GM12878 (cell line): ENCODE measurements around the gene ALDH3B2. TPM values are rescaled to one million over a fixed set of nuclear protein-coding genes. Genes with fewer than 3 reads are reported as not detected.

Experiments used
- ATAC-seq: fragments of 200-7000 bp; cut with Tn5 transposase; 3 replicates; pipeline ENCODE4 v1.9.1; 2020; ENCODE audit warnings: mild to moderate bottlenecking, moderate library complexity
- BruUV-seq: library from RNA; stranded (reverse); fragments of 400-500 nt; replicated peaks from 2 replicates; lab custom pipeline; 2021; lab: Mats Ljungman, UMichigan
- CTCF ChIA-PET: fragments of 300-600 bp; sonication (Branson Sonifier 250); formaldehyde crosslinking; extraction: SDS; loops from one replicate; lab custom pipeline; 2021; ENCODE audit warnings: inconsistent platforms; lab: Yijun Ruan, JAX
- POLR2A ChIA-PET: fragments of 350-600 bp; formaldehyde crosslinking; extraction: SDS; loops from one replicate; lab custom pipeline; 2021; ENCODE audit warnings: inconsistent platforms; lab: Charles Lee
- RAD21 ChIA-PET: fragments of 300-600 bp; sonication (Branson Sonifier 250); formaldehyde crosslinking; loops from one replicate; lab custom pipeline; 2023; ENCODE audit warnings: antibody characterized with exemption; ENCODE audit not compliant: unreplicated experiment; lab: Charles Lee
- SMC1A ChIA-PET: fragments of 300-600 bp; sonication (Branson Sonifier 250); formaldehyde crosslinking; loops from one replicate; lab custom pipeline; 2023; ENCODE audit not compliant: unreplicated experiment, uncharacterized antibody; lab: Charles Lee
- DNase-seq: peaks from one replicate; pipeline ENCODE4 v3.0.0-alpha.2; 2011; ENCODE audit warnings: low read depth, low spot score
- FAIRE-seq: peaks from 3 replicates; lab custom pipeline; 2011; peaks lifted over from hg19 to GRCh38; lab: Jason Lieb, UNC
- H2AFZ ChIP-seq: 2 replicates; pipeline ENCODE4 v1.6.0; 2011; ENCODE audit warnings: low read depth, low read length, control low read depth; ENCODE audit not compliant: control insufficient read depth
- H3K27ac ChIP-seq: 2 replicates; pipeline ENCODE4 v1.5.1; 2011; ENCODE audit warnings: control low read depth; ENCODE audit not compliant: control insufficient read depth, insufficient read depth
- H3K27me3 ChIP-seq, 2 experiments: replicated peaks in 1 of 2; 2 replicates each; pipeline versions ENCODE4 v1.6.0 to v1.6.1; 2011; ENCODE audit warnings: low read length in 1 of 2; ENCODE audit not compliant: control insufficient read depth in 2 of 2, insufficient read depth in 2 of 2
- H3K36me3 ChIP-seq, 2 experiments: 2 replicates each; pipeline ENCODE4 v1.5.1; 2011; ENCODE audit warnings: low read length in 1 of 2; ENCODE audit not compliant: control insufficient read depth in 2 of 2, insufficient read depth in 2 of 2
- H3K4me1 ChIP-seq: 2 replicates; pipeline ENCODE4 v1.6.1; 2011; ENCODE audit warnings: mild to moderate bottlenecking, low read length, moderate library complexity, mixed read lengths; ENCODE audit not compliant: control insufficient read depth, insufficient read depth
- H3K4me2 ChIP-seq: 2 replicates; pipeline ENCODE4 v1.6.0; 2011; ENCODE audit warnings: control low read depth; ENCODE audit not compliant: control insufficient read depth, insufficient read depth
- H3K4me3 ChIP-seq: fragments of 200-600 bp; sonication (generic); 2 replicates; pipeline ENCODE4 v1.5.1; 2016
- H3K79me2 ChIP-seq: 2 replicates; pipeline ENCODE4 v1.6.0; 2011; ENCODE audit warnings: low read length; ENCODE audit not compliant: control insufficient read depth, insufficient read depth
- H3K9ac ChIP-seq: 2 replicates; pipeline ENCODE4 v1.8.0; 2011; ENCODE audit warnings: low read length, control low read depth, mixed read lengths; ENCODE audit not compliant: control insufficient read depth, insufficient read depth
- H3K9me3 ChIP-seq: replicated peaks from 3 replicates; pipeline ENCODE4 v1.5.1; 2011; ENCODE audit warnings: mild to moderate bottlenecking, low read length; ENCODE audit not compliant: control insufficient read depth, insufficient read depth
- H4K20me1 ChIP-seq: 2 replicates; pipeline ENCODE4 v1.6.0; 2011; ENCODE audit not compliant: control insufficient read depth, insufficient read depth
- CBX3 ChIP-seq: fragments of 200-600 bp; sonication (generic); IDR thresholded peaks from 2 replicates; pipeline ENCODE4 v1.6.1; 2016; ENCODE audit warnings: low read depth, borderline replicate concordance
- E4F1 ChIP-seq: fragments of 450-650 bp; IDR thresholded peaks from 2 replicates; pipeline ENCODE4 v1.6.1; 2018; ENCODE audit warnings: borderline replicate concordance, mild to moderate bottlenecking; ENCODE audit not compliant: partially characterized antibody
- EP300 ChIP-seq, 2 experiments: fragments of 150-350 bp in 1 of 2; IDR thresholded peaks; 2 replicates each; pipeline ENCODE4 v1.6.1; 2011 to 2012; ENCODE audit warnings: low read depth in 2 of 2, low read length in 2 of 2, borderline replicate concordance in 1 of 2, improper control_type of control experiment in 1 of 2, inconsistent platforms in 1 of 2; ENCODE audit not compliant: control insufficient read depth in 1 of 2
- GATAD2B ChIP-seq: fragments of 450-650 bp; conservative IDR thresholded peaks from 2 replicates; pipeline ENCODE4 v1.6.1; 2017; ENCODE audit warnings: low read depth, mild to moderate bottlenecking, moderate library complexity
- MYC ChIP-seq: IDR thresholded peaks from 2 replicates; pipeline ENCODE4 v1.6.1; 2011; ENCODE audit warnings: mild to moderate bottlenecking, low read length, moderate library complexity, inconsistent platforms; ENCODE audit not compliant: insufficient read depth, insufficient replicate concordance, insufficient read length, severe bottlenecking
- SREBF1 ChIP-seq: IDR thresholded peaks from 2 replicates; pipeline ENCODE4 v1.6.1; 2012; ENCODE audit warnings: mild to moderate bottlenecking, low read length
- TCF3 ChIP-seq: IDR thresholded peaks from 2 replicates; pipeline ENCODE4 v1.6.1; 2012; ENCODE audit warnings: low read depth, mild to moderate bottlenecking, low read length, borderline replicate concordance; ENCODE audit not compliant: insufficient read depth
- WRNIP1 ChIP-seq: IDR thresholded peaks from 2 replicates; pipeline ENCODE4 v1.6.1; 2011; ENCODE audit warnings: low read depth, low read length, improper control_type of control experiment, borderline replicate concordance
- YBX1 ChIP-seq: fragments of 450-650 bp; IDR thresholded peaks from 2 replicates; pipeline ENCODE4 v1.6.1; 2016; ENCODE audit warnings: antibody characterized with exemption
- YY1 ChIP-seq: IDR thresholded peaks from 2 replicates; pipeline ENCODE4 v1.6.1; 2011; ENCODE audit warnings: low read depth, mild to moderate bottlenecking, low read length
- WGBS: methylation state at CpG from one replicate; pipeline ENCODE4 v1.1.6; 2016; ENCODE audit warnings: low lambda C conversion rate; ENCODE audit not compliant: insufficient replicate concordance, insufficient coverage; ENCODE audit errors: missing lambda C conversion rate; 5-methylcytosine and 5-hydroxymethylcytosine counted together
- in situ Hi-C: fragments of 300-500 bp; cut with MboI; formaldehyde crosslinking; loops from 9 replicates; pipeline ENCODE4 v1.14.3; 2018; ENCODE audit warnings: mixed read lengths
- intact Hi-C: fragments of 100-400 bp; cut with micrococcal nuclease; formaldehyde crosslinking; loops from one replicate; pipeline ENCODE4 v1.14.2; 2022; ENCODE audit not compliant: unreplicated experiment
- polyA plus RNA-seq, 11 experiments: library from polyadenylated mRNA; depleted of rRNA in 4 of 11; unstranded in 6 of 11; stranded (reverse) in 5 of 11; fragments of >200 nt; fragmentation: Nextera tagmentation in 4 of 11; fragmentation: Illumina TruSeq in 1 of 11; extraction: Ambion mirVana in 4 of 11; extraction: Trizol in 1 of 11; gene quantifications; 1 replicate in 1 of 11; 2 replicates in 10 of 11; pipeline versions ENCODE4 v1.2.1 to v1.2.3, GENCODE V29; 2011 to 2016; ENCODE audit warnings: inconsistent platforms in 2 of 11, missing spikeins in 2 of 11, low read depth in 1 of 11
- total RNA-seq, 4 experiments: library from RNA; depleted of rRNA in 3 of 4; stranded (reverse); fragments of >200 nt in 3 of 4; fragmentation: Illumina TruSeq in 1 of 4; extraction: Trizol in 1 of 4; gene quantifications; 2 replicates each; pipeline versions ENCODE4 v1.2.1 to v1.2.3, GENCODE V29; 2013 to 2021

The ALDH3B2 gene
- total and polyA plus RNA-seq, 10 of the 15 experiments (the other 5 are each of a cell fraction or from before 2014, with no cell fraction given), result 0.09 to 0.17 TPM; not detected in 8

- no TSS peak for BruUV-seq
- CTCF ChIA-PET, result interaction anchor here (1.2 to 4.6 kb wide), 5 partner anchors 11 to 56 kb away, joined by 3 to 26 read pairs (median 4); no protein-coding TSS in a partner anchor
- RAD21 ChIA-PET, result interaction anchor here (0.8 to 2.2 kb wide), 2 partner anchors 13 to 22 kb away, joined by 3 to 7 read pairs; no protein-coding TSS in a partner anchor
- DNase-seq (no peak), FAIRE-seq (peak; percentile 62), ATAC-seq (peak; percentile 43)
- H3K27me3 ChIP-seq, result no peaks in the 10 kb centered on the region; a peak in 1 of 4 replicates
- 0 out of 2 replicates have a peak overlapping the region, but pooled peaks have one; percentile 30 for H3K4me2 ChIP-seq
- no peaks in the 10 kb centered on the region for H3K79me2 ChIP-seq
- no peak overlapping the region for H2AFZ ChIP-seq
- TF ChIP-seq WRNIP1, result no peak
- no peak for TF ChIP-seq YY1
- TF ChIP-seq TCF3, result no peak
- TF ChIP-seq CBX3, result no peak
- intact Hi-C loops (no loop called here), in situ Hi-C loops (no loop called here)
- H3K9me3 ChIP-seq, result no peaks in the 10 kb centered on the region
- SMC1A ChIA-PET, result interaction anchor here (1.3 to 1.5 kb wide), 2 partner anchors 11 to 14 kb away, joined by 5 read pairs; partner anchors contain the start of gene ACY3
- H3K4me1 ChIP-seq, result peaks cover 6% of the 10 kb centered on the region
- WGBS, result 65% methylated on average over 6 of the region's 6 CpGs
- H3K27ac ChIP-seq, result no peak overlapping the region
- H3K4me3 ChIP-seq, result no peak overlapping the region
- POLR2A ChIA-PET, result no interaction called here
- no peaks in the 10 kb centered on the region for H4K20me1 ChIP-seq
- no peak overlapping the region for H3K9ac ChIP-seq
- H3K36me3 ChIP-seq, result no peaks in the 10 kb centered on the region
Measured at GRCh38 chr11:67636962-67637361, 37.5 kb downstream of the ALDH3B2 start.

DNA sequence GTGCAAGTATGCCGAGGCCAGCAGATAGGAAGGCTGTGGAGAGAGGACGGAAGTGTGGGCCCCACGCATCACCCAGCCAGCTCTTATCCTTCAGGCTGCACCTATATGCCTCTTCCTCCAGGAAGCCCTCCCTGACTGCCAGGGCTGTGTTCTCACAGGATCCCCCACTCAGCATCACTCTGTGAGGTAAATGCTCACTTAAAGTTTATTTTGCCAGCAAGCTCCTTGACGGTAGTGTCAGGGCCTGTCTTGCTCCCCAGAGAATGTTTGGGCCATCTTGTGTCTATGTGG is 39.2 kb downstream of the ALDH3B2 start:
- Histone ChIP-seq H2AFZ (no peak overlapping the region), H3K4me1 (peaks cover 13% of the 10 kb centered on the region), H3K79me2 (no peaks in the 10 kb centered on the region), H3K9ac (no peak overlapping the region), H4K20me1 (no peaks in the 10 kb centered on the region), H3K27me3 (no peaks in the 10 kb centered on the region; a peak in 1 of 4 replicates), H3K9me3 (no peaks in the 10 kb centered on the region), H3K36me3 (no peaks in the 10 kb centered on the region), H3K4me3 (no peak overlapping the region), H3K27ac (no peak overlapping the region), H3K4me2 (no peak overlapping the region)
- ATAC-seq, result no peak
- CTCF ChIA-PET, result interaction anchor here (1.1 to 2.0 kb wide), 3 partner anchors 15 to 53 kb away, joined by 3 to 21 read pairs (median 3); partner anchors contain the start of gene ACY3
- SMC1A ChIA-PET, result interaction anchor here (1.7 kb wide), 1 partner anchor 11 kb away, joined by 6 read pairs; no protein-coding TSS in a partner anchor
- WGBS, result 80% methylated on average over 4 of the region's 4 CpGs
- no TSS peak for BruUV-seq
- RAD21 ChIA-PET, result interaction anchor here (1.5 kb wide), 1 partner anchor 21 kb away, joined by 4 read pairs; no protein-coding TSS in a partner anchor
- DNase-seq, result no peak
- in situ Hi-C loops (no loop called here), intact Hi-C loops (no loop called here)
- POLR2A ChIA-PET, result interaction anchor here (0.7 to 1.0 kb wide), 3 partner anchors 8 to 363 kb away, joined by 3 to 5 read pairs (median 3); no protein-coding TSS in a partner anchor
- FAIRE-seq, result no peak
- TF ChIP-seq MYC, result no peak
- no peak for TF ChIP-seq E4F1
- no peak for TF ChIP-seq EP300 (IDR thresholded peaks at IDR 0.05; ENCODE audit: borderline replicate concordance in 1 of 2, control insufficient read depth in 1 of 2, low read depth in 2 of 2, low read length in 2 of 2)
- TF ChIP-seq SREBF1, result no peak
- TF ChIP-seq GATAD2B, result no peak
- TF ChIP-seq YBX1, result no peak
